ENCODE results near the gene CCDC28B. TPM values are rescaled to one million over a fixed set of nuclear protein-coding genes. Genes with fewer than 3 reads are reported as not detected.

Gene CCDC28B
- total RNA-seq, 1 experiment from 2014 or later, result 10.8 TPM

GRCh38 chr1:32247983-32248889, 47.8 kb downstream of the CCDC28B start:
- in situ Hi-C loops (cut with HindIII; ENCODE audit: low pct_unique_long_range_greater_than_20kb, low sequenced_read_pairs) (no loop called here), intact Hi-C loops (cut with micrococcal nuclease; ENCODE audit: unreplicated experiment) (no loop called here)
- ATAC-seq (peak; percentile 89), DNase-seq (ENCODE audit: low read depth, low spot score) (no peak)
- TF ChIP-seq TCF7L2 (IDR thresholded peaks at IDR 0.05; ENCODE audit: low read depth, low read length) (no peak), CTCF (IDR thresholded peaks at IDR 0.05) (peak; percentile 96)
- H3K36me3 ChIP-seq (ENCODE audit: control insufficient read depth, insufficient read depth, low read length), result no peaks in the 10 kb centered on the region
- H3K4me1 ChIP-seq (ENCODE audit: control insufficient read depth, insufficient read depth, low read length), result peaks cover 5% of the 10 kb centered on the region
- no peaks in the 10 kb centered on the region for H3K27me3 ChIP-seq (ENCODE audit: control insufficient read depth, insufficient read depth, low read length)
- no peaks in the 10 kb centered on the region for H3K9me3 ChIP-seq (ENCODE audit: control insufficient read depth, insufficient read depth, low read depth, low read length)
- POLR2A ChIA-PET, result interaction anchor here (0.5 to 0.6 kb wide), 2 partner anchors 23 to 24 kb away, joined by 4 to 7 read pairs; no protein-coding TSS in a partner anchor
- H3K27ac ChIP-seq (ENCODE audit: low read length), result no peak overlapping the region
- H3K4me3 ChIP-seq (ENCODE audit: low read depth in 2 of 2, low read length in 2 of 2), result no peak overlapping the region
- BruUV-seq (replicated peaks), result no TSS peak
- CTCF ChIA-PET, result interaction anchor here (0.5 to 1.0 kb wide), 7 partner anchors 11 to 59 kb away, joined by 3 to 12 read pairs (median 4); no protein-coding TSS in a partner anchor

DNA sequence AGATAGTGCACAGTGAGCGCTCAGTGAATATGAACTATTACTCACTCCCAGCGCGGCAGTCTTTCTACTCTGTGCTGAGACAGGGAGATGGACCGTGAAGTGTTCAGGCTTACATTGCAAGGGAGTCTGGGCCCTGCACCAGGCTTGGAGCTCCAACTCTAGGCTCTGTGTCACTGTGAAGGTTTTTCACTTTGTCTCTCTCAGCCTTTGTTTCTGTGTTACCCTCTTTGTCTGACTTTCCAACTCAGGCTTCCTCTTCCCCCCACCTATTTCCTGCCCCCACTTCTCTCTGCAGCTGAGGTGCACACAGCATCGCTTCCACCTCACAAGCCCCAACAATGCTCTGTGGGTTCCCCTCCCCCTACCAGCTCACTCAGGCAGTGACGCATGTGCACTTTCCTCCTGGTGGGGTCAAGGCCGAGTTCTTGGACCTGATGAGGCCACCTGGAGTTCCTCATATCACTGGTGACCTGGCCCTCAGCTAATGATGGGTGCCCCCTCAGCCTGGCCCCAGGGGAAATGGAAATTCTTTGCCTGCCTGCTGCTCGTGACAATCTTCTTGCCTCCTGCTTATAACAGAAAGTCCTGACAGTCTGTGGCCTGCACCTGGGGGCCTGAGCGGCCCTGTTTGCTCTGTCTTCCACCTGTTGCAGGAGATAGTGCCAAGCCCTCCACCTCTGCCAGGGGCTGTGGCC, 49.6 kb downstream of the CCDC28B start:
- intact Hi-C loops (cut with micrococcal nuclease; ENCODE audit: unreplicated experiment) (no loop called here), in situ Hi-C loops (cut with HindIII; ENCODE audit: low pct_unique_long_range_greater_than_20kb, low sequenced_read_pairs) (no loop called here)
- H3K27ac ChIP-seq (ENCODE audit: low read length), result no peak overlapping the region
- no peak for TF ChIP-seq TCF7L2 (IDR thresholded peaks at IDR 0.05; ENCODE audit: low read depth, low read length)
- TF ChIP-seq, protein P1, sequence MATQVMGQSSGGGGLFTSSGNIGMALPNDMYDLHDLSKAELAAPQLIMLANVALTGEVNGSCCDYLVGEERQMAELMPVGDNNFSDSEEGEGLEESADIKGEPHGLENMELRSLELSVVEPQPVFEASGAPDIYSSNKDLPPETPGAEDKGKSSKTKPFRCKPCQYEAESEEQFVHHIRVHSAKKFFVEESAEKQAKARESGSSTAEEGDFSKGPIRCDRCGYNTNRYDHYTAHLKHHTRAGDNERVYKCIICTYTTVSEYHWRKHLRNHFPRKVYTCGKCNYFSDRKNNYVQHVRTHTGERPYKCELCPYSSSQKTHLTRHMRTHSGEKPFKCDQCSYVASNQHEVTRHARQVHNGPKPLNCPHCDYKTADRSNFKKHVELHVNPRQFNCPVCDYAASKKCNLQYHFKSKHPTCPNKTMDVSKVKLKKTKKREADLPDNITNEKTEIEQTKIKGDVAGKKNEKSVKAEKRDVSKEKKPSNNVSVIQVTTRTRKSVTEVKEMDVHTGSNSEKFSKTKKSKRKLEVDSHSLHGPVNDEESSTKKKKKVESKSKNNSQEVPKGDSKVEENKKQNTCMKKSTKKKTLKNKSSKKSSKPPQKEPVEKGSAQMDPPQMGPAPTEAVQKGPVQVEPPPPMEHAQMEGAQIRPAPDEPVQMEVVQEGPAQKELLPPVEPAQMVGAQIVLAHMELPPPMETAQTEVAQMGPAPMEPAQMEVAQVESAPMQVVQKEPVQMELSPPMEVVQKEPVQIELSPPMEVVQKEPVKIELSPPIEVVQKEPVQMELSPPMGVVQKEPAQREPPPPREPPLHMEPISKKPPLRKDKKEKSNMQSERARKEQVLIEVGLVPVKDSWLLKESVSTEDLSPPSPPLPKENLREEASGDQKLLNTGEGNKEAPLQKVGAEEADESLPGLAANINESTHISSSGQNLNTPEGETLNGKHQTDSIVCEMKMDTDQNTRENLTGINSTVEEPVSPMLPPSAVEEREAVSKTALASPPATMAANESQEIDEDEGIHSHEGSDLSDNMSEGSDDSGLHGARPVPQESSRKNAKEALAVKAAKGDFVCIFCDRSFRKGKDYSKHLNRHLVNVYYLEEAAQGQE (IDR thresholded peaks at IDR 0.05; ENCODE audit: insufficient read depth in 1 of 2, low read depth in 2 of 2, low read length in 1 of 2), result no peak
- no peak for TF ChIP-seq SIN3A (IDR thresholded peaks at IDR 0.05; ENCODE audit: borderline replicate concordance, insufficient read depth, low read depth, low read length)
- no peak for TF ChIP-seq CTCF (IDR thresholded peaks at IDR 0.05)
- TF ChIP-seq POLR2AphosphoS5 (IDR thresholded peaks at IDR 0.05; ENCODE audit: low read depth, low read length), result no peak
- no peaks in the 10 kb centered on the region for H3K9me3 ChIP-seq (ENCODE audit: control insufficient read depth, insufficient read depth, low read depth, low read length)
- DNase-seq (ENCODE audit: low read depth, low spot score) (no peak), ATAC-seq (no peak)
- no peak overlapping the region for H3K4me3 ChIP-seq (ENCODE audit: low read depth in 2 of 2, low read length in 2 of 2)
- no peaks in the 10 kb centered on the region for H3K36me3 ChIP-seq (ENCODE audit: control insufficient read depth, insufficient read depth, low read length)
- BruUV-seq (replicated peaks), result no TSS peak
- ChIA-PET POLR2A (interaction anchor here (0.6 to 0.7 kb wide), 2 partner anchors 11 to 52 kb away, joined by 12 to 14 read pairs; no protein-coding TSS in a partner anchor), CTCF (no interaction called here)
- peaks cover 5% of the 10 kb centered on the region for H3K4me1 ChIP-seq (ENCODE audit: control insufficient read depth, insufficient read depth, low read length)
- H3K27me3 ChIP-seq (ENCODE audit: control insufficient read depth, insufficient read depth, low read length), result no peaks in the 10 kb centered on the region
